ENCODE data around the gene SPTAN1.

The SPTAN1 gene

GRCh38 chr9:128600099-128600498 lies 47.7 kb downstream of the SPTAN1 start:
- no peak for DNase-seq (ENCODE audit: low read depth in 3 of 3)

GRCh38 chr9:128603697-128604096 lies 51.3 kb downstream of the SPTAN1 start:
- DNase-seq (ENCODE audit: low read depth in 3 of 3): no peak

- DNase-seq (ENCODE audit: low read depth in 3 of 3): no peak
These were observed 55.4 kb downstream of the SPTAN1 start for GRCh38 chr9:128607642-128608350.

- no peak for DNase-seq (ENCODE audit: low read depth in 3 of 3)
These were observed 58.5 kb downstream of the SPTAN1 start for GRCh38 chr9:128610897-128611296.

- DNase-seq (ENCODE audit: low read depth in 3 of 3): no peak
These were observed 59.4 kb downstream of the SPTAN1 start for GRCh38 chr9:128611600-128612394.

GRCh38 chr9:128614728-128615127 lies 62.3 kb downstream of the SPTAN1 start:
- DNase-seq (ENCODE audit: low read depth in 3 of 3): no peak

- no peak for DNase-seq (ENCODE audit: low read depth in 3 of 3)
These were observed 63.2 kb downstream of the SPTAN1 start for GRCh38 chr9:128615571-128615970.

GRCh38 chr9:128617943-128618342 lies 65.6 kb downstream of the SPTAN1 start:
- no peak for DNase-seq (ENCODE audit: low read depth in 3 of 3)

GRCh38 chr9:128619127-128619526 lies 66.7 kb downstream of the SPTAN1 start:
- no peak for DNase-seq (ENCODE audit: low read depth in 3 of 3)

GRCh38 chr9:128619779-128620178 lies 67.4 kb downstream of the SPTAN1 start:
- DNase-seq (ENCODE audit: low read depth in 3 of 3): no peak

GRCh38 chr9:128621730-128622455 lies 69.5 kb downstream of the SPTAN1 start:
- DNase-seq (ENCODE audit: low read depth in 3 of 3): no peak

GRCh38 chr9:128624566-128624965 lies 72.2 kb downstream of the SPTAN1 start:
- no peak for DNase-seq (ENCODE audit: low read depth in 3 of 3)

- DNase-seq (ENCODE audit: low read depth in 3 of 3): no peak
These were observed 73.2 kb downstream of the SPTAN1 start for GRCh38 chr9:128625391-128626146.

- DNase-seq (ENCODE audit: low read depth in 3 of 3): no peak
These were observed 73.8 kb downstream of the SPTAN1 start for GRCh38 chr9:128626181-128626580.

GRCh38 chr9:128627127-128627715 lies 74.8 kb downstream of the SPTAN1 start:
- no peak for DNase-seq (ENCODE audit: low read depth in 3 of 3)

GRCh38 chr9:128627906-128628305 lies 75.5 kb downstream of the SPTAN1 start:
- no peak for DNase-seq (ENCODE audit: low read depth in 3 of 3)

GRCh38 chr9:128628471-128629048 lies 76.2 kb downstream of the SPTAN1 start:
- DNase-seq (ENCODE audit: low read depth in 3 of 3): no peak

- no peak for DNase-seq (ENCODE audit: low read depth in 3 of 3)
These were observed 76.7 kb downstream of the SPTAN1 start for GRCh38 chr9:128629136-128629535.

- DNase-seq (ENCODE audit: low read depth in 3 of 3): no peak
These were observed 77.6 kb downstream of the SPTAN1 start for GRCh38 chr9:128629852-128630545.

GRCh38 chr9:128631636-128632035 lies 79.2 kb downstream of the SPTAN1 start:
- no peak for DNase-seq (ENCODE audit: low read depth in 3 of 3)

Data from stimulated activated CD4-positive, alpha-beta T cell treated with anti-CD3 and anti-CD28 coated beads, TNF-alpha, amount 100 ng/mL, for 4 hours (primary cell).